ENCODE data around the gene ITPKC. TPM values are rescaled to one million over a fixed set of nuclear protein-coding genes. Genes with fewer than 3 reads are reported as not detected.

Gene ITPKC
- total RNA-seq, 2 donors from 2014 or later: 8.3 to 9.4 TPM

DNA sequence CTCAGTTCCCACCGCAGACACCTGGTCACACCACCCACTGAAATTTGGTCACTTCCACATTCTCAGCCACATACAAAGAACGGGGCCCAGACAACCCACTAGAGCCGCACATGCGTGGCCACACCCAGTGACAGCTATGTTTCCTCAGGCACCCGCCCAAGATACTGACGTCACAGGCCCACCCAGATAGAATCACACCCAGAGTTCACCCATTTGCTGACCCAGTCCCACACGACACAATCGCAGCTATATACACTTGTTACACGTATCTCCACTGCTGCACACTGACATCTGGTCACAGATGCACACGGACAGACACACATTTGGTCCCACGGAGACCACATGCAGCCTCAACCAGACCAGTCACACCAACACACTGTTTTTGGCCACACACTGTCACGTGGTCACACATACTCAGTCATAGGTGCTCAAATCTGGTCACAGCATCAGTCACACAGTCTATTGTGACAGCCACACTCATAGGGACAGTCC lies 29.3 kb upstream of the ITPKC start:
- DNase-seq (ENCODE audit: low spot score in 2 of 2): no peak
- no peaks in the 10 kb centered on the region for H3K9me3 Mint-ChIP-seq
- H3K27ac Mint-ChIP-seq: no peak overlapping the region
- peak in 1 of 2 donors; percentile 18 for ATAC-seq
- H3K36me3 Mint-ChIP-seq: peaks cover 0 to 10% of the 10 kb centered on the region in 2 donors

DNA sequence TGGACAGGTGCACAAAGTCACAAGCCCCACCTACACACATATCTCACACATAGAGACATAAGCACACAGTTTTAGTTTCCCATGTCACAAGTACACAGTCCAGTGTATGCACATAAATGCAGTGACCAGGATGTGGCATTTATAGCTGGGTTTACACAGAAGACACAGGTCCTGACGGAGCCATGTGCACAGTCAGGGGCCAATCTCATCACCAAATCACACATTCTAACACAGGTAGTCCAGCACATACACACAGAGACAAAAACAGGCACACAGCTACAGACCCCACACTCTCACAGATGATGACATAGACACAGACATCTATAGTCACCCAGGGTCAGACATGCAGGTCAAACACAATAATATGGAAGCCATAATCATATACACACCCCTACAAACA lies 28.6 kb upstream of the ITPKC start:
- Mint-ChIP-seq H3K9me3 (no peaks in the 10 kb centered on the region), H3K27ac (no peak overlapping the region), H3K36me3 (peaks cover 0 to 10% of the 10 kb centered on the region in 2 donors)
- ATAC-seq (no peak), DNase-seq (ENCODE audit: low spot score in 2 of 2) (no peak)

DNA sequence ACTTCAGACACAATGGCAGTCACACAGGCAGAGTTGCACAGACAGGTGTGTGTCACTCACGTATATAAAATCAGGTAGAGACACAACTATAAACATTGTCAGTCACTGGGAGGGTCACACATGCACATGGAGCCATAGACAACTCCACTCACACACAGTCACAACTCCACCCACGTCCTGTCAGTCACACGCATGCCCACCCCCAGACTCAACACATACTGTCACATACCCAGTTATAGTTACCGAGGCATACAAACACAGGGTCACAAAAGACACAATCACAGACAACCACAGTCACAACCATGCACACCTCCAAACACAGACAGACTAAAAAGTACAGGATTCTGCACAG lies 27.9 kb upstream of the ITPKC start:
- ATAC-seq (no peak), DNase-seq (ENCODE audit: low spot score in 2 of 2) (no peak)
- Mint-ChIP-seq H3K27ac (no peak overlapping the region), H3K9me3 (no peaks in the 10 kb centered on the region), H3K36me3 (peaks cover 0 to 10% of the 10 kb centered on the region in 2 donors)

DNA sequence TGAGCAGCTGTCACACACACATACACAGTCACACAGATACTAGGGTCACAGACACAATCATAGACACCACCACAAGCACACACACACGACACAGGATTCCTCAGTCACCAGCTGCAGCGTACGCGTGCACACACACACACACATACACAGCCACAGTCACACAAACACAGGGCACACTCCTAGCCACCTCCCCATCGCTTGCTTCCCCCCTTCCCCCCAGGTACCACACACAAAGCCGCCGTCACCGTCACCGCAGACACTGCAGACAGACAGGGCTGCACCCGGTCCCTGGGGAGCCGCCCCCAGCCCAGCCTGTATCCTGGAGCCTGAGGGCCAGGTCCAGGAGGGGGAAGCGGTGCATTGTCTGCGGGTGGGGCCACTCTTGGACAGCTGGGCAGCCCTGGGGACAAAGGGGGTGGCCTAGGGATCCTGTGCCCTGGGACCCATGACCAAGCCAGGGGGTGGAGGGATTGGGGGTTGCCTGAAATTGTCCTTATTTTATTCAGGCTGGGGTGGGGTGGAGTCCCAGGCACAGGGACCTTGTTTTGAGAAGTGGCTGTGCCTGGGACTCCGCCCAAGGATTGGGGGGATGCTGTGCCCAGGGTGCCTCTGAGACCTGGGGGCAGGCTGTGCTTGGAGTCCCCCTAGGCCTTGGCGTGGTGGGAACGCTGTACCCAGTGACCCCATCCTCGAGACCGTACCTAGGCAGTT lies 27.4 kb upstream of the ITPKC start:
- DNase-seq (ENCODE audit: low spot score in 2 of 2) (no peak), ATAC-seq (no peak)
- Mint-ChIP-seq H3K36me3 (peaks cover 0 to 10% of the 10 kb centered on the region in 2 donors), H3K9me3 (no peaks in the 10 kb centered on the region), H3K27ac (no peak overlapping the region)

DNA sequence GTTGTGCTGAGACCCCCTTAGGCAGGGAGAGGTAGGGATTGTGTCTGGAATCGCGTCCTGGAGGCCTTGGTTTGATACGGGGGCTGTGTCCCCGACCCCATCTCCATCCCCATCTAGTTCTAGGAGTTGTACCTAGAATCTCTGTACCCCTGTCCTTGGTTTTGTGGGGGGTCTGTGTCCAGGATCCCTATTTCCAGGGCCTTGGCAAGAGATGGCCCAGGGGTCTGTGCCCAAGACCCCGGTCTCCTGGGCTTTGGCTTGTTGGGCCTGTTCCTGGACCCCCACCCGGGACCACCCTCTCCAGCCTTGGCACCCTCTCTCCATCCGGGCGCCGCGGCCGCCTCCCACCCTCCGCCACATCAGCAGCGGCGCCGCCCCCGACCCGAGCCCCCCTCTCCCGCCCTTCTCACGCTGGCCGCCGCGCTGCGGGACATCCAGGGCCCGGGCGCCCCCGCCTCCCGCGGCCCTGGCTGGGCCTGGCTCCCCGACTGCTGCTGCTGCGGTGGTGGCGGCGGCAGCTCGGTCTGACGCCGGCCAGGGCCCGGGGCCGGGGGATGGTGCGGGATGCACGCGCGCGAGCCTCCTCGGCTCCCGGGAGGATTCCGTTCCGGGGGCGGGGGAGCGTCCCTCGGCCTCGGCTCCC lies 26.7 kb upstream of the ITPKC start, which contains the start of gene NUMBL:
TSS of gene NUMBL (minus strand) at position 602 of the 643 bp plus-strand sequence. CDS start at position 434, 168 bp downstream.
- H3K27ac Mint-ChIP-seq: peak within 1 kb of the TSS; percentile 90 to 97
- no peaks in the 10 kb centered on the region for H3K9me3 Mint-ChIP-seq
- peaks cover 0 to 7% of the 10 kb centered on the region in 2 donors for H3K36me3 Mint-ChIP-seq
- DNase-seq (ENCODE audit: low spot score in 2 of 2): no peak
- no peak for ATAC-seq

DNA sequence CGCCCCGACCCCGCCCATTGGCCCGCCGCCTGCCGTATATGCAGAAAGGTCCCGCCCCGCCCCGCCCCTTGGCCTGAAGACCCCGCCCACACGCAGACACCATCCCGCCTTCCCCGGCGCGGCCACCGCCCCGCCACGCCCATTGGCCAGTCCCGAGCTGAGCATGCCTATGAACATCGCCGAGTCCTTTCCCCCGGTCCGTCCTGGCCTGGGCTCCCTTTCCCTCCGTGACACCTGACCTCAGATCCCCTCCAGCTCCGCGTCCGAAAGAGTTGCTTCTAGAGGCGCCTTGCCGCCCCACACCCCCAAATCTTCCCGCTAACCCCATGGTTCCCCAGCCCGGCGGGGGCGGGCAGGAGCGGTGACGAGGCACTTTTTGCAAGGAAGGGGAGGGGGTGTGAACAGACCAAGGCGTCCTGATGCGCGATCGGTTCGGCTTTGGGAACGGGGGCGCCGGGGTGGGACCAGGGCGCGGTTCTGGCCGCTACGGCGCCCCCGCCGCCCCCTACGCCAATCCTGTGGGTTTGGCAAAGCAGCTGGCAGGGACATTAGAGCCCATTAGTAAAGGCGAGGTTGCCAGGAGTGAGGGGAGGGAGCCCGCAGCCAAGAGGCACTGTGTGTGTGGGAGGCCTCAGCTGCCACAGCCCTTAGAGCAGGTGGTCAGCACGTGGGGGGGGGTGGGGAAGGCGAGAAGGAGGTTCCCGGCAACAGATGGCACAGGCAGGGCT lies 26.1 kb upstream of the ITPKC start:
- peak; percentile 88 to 91 for DNase-seq (ENCODE audit: low spot score in 2 of 2)
- no peaks in the 10 kb centered on the region for H3K9me3 Mint-ChIP-seq
- ATAC-seq: peak; percentile 91
- H3K27ac Mint-ChIP-seq: peak overlapping the region; percentile 90 to 97
- peaks cover 0 to under 1% of the 10 kb centered on the region in 2 donors for H3K36me3 Mint-ChIP-seq

DNA sequence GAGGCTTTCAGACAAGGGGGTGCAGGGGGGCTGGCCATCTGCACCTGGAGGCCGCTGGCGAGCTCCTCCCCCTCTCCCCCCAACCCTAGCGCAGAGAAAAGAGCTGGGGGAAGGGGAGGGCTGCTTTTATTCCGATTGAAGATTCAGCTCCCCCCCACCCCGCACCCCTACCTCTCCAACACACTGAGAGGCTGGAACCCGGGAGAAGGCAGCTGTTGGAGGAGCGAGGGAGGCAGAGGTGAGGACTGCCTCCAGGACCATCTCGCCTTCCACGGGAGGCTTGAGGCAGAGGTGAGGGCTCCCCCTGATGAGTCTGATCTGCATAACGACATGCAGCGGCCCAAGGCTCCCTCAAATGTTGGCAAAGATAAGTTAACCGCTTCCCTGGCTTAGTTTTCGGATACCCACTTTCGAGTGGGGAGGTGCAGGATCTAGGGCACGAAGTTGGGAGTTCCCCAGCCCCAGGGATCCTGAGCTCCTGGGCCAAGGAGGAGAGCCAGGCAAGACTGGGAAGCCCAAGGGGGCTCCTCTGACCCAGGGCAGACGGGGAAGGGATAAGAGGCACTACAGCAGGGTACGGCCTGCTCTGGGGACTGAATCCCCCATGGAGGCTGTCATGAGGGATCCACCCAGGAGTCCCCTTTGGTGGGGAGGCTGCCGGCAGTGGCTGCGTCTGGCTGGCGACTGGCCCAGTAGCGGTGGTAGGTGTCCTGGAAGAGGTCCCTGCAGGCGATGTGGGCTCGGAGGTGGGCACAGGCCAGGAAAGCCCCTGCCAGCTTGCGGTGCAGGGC lies 25.3 kb upstream of the ITPKC start:
- DNase-seq (ENCODE audit: low spot score in 2 of 2) (no peak), ATAC-seq (no peak)
- H3K36me3 Mint-ChIP-seq: no peaks in the 10 kb centered on the region
- H3K27ac Mint-ChIP-seq: peak overlapping the region; percentile 16 to 90
- H3K9me3 Mint-ChIP-seq: no peaks in the 10 kb centered on the region

DNA sequence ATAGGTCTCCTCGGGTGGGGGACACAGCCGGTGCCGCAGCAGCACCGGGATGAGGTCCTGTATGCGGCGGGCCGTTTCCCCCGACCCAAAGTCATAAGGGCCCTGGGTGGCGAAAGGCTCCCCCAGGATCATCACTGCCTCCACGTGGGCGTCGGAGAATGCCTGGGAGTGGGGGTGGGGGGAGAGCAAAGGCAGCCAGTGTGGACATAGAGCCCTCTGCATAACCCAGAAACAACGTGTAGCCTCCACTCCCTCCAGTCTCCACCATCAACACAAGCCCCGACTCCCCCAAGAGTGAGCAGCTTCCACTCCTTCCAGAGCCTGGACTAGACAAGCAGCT lies 24.7 kb upstream of the ITPKC start:
- no peak for DNase-seq (ENCODE audit: low spot score in 2 of 2)
- ATAC-seq: no peak
- Mint-ChIP-seq H3K9me3 (no peaks in the 10 kb centered on the region), H3K27ac (peak overlapping the region in 1 of 2 donors; percentile 46), H3K36me3 (no peaks in the 10 kb centered on the region)

DNA sequence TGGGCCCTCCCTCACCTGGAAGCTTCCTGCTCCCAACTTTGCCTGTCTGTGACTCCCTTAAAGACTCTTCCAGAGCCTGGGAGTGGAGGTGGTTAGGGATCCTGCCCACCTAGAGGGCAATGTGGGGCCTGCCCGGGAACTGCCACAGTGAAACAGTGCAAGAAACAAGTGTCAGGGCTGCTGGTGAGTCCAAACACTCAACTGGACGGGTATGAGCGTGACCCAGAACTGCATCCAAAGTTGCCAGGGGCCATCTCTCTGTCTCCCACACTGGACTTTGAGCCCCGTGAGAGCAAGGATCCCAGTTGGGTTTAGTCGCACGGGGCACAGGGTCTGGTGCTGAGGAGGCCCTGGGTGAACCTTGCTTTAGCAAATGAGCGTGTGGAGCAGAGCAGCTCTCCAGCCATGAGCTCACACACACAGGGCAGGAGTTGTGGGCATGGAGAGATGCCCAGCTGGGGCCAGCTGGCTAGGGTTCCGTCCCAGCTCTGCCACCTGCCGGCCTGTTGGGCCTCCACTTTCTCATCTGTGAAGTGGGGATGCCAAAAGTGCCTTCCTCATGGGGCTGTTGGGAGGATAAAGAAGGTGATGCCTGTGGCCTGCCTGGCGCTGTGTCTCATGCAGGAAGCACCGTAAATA lies 23.6 kb upstream of the ITPKC start:
- DNase-seq (ENCODE audit: low spot score in 2 of 2) (no peak), ATAC-seq (no peak)
- peak overlapping the region in 1 of 2 donors; percentile 66 for H3K27ac Mint-ChIP-seq
- no peaks in the 10 kb centered on the region for H3K9me3 Mint-ChIP-seq
- H3K36me3 Mint-ChIP-seq: no peaks in the 10 kb centered on the region

DNA sequence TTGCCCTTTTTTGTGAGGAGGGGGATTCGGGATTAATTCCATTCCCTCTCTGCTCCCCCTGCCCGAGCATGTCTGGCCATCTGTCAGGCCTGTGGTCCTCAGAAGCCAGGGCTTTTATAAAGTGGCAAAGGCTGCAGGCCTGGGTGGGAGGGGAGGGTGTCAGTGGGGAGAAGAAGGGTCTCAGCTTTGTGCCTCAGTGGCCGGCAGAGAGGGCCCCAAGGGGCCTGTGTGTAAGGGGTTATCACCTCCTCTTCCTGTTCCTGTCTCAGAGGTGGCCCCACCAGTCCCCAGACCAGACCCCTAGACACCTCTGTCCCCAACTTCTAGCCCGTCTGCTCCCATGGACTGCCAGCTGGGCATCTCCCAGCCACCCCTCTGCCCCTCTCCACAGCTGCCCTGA lies 23.0 kb upstream of the ITPKC start:
- H3K36me3 Mint-ChIP-seq: no peaks in the 10 kb centered on the region
- H3K9me3 Mint-ChIP-seq: no peaks in the 10 kb centered on the region
- no peak for DNase-seq (ENCODE audit: low spot score in 2 of 2)
- no peak for ATAC-seq
- no peak overlapping the region for H3K27ac Mint-ChIP-seq

DNA sequence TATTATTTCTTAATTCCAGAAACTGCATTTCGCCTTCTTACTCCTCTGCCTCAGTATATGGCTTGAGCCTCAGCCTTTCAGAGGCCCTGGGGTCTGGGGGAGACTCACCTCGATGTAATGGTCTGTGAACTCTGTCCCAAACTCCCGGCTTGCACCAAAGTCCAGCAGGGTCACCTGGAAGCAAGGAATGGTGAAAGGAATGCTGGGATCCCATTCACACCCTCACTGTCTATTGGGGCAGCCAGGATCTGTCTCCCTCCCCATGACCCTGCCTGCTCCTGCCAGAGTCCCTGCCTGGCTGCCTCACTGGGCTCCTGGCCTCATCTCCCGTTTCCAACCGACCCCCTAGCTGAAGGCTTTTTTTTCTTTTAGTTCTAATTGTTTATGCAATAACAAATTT lies 21.0 kb upstream of the ITPKC start:
- DNase-seq (ENCODE audit: low spot score in 2 of 2): no peak
- ATAC-seq: no peak
- Mint-ChIP-seq H3K9me3 (no peaks in the 10 kb centered on the region), H3K36me3 (no peaks in the 10 kb centered on the region), H3K27ac (no peak overlapping the region)

DNA sequence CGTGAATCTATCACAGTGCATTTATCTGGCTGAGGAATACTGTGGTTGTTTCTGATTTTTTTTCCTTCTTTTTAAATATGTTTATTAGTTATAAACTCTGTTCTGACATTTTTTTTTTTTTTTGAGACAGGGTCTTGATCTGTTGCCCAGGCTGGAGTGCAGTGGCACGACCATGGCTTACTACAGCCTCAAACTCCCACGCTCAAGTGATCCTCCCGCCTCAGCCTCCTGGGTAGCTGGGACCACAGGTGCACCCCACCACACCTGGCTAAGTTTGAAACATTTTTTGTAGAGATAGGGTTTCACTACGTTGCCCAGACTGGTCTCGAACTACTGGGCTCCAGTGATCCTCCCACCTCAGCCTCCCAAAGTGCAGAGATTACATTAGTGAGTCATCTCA lies 19.9 kb upstream of the ITPKC start:
- ATAC-seq (no peak), DNase-seq (ENCODE audit: low spot score in 2 of 2) (no peak)
- no peaks in the 10 kb centered on the region for H3K36me3 Mint-ChIP-seq
- no peaks in the 10 kb centered on the region for H3K9me3 Mint-ChIP-seq
- no peak overlapping the region for H3K27ac Mint-ChIP-seq

DNA sequence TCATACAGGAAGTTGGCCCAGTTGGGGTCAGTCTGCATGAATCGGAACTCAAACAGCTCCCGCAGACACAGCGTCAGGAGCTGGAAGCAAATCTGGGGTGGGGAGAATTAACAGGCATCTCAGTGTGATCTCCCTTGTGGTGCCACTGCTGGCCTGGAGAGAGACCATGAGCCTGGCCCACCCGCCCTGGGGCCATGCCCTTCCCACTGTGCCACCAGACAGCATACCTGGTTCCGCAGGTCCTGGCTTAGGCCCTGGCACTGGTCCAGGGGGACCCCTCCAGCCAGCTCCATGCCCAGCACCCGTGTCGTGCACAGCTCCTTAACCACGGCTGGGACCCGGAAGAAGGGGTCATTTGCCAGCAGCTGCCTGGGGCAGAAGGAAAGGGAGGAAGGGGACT lies 16.8 kb upstream of the ITPKC start:
- Mint-ChIP-seq H3K9me3 (no peaks in the 10 kb centered on the region), H3K36me3 (peaks cover 5 to 7% of the 10 kb centered on the region in 2 donors), H3K27ac (no peak overlapping the region)
- no peak for DNase-seq (ENCODE audit: low spot score in 2 of 2)
- no peak for ATAC-seq

DNA sequence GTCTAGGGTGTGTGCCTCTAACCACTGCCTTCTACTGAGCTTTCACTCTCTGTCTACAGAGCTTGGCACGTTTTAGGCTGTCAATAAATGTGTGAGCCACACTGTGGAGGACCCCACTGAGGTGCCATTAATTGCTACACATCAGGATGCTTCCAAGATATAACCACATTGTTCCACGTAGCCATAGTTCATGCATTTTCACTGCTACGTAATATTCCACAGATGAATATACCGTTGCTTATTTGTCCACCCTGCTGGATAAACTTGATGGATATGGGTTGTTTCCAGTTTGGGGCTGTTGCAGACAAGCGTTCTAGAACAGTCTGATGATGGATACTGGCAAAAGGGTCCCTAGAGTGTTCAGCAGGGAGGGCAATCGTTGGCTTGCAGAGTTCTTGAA lies 15.2 kb upstream of the ITPKC start:
- no peak overlapping the region for H3K27ac Mint-ChIP-seq
- no peaks in the 10 kb centered on the region for H3K9me3 Mint-ChIP-seq
- H3K36me3 Mint-ChIP-seq: peaks cover 6 to 7% of the 10 kb centered on the region in 2 donors
- DNase-seq (ENCODE audit: low spot score in 2 of 2): no peak
- ATAC-seq: no peak

DNA sequence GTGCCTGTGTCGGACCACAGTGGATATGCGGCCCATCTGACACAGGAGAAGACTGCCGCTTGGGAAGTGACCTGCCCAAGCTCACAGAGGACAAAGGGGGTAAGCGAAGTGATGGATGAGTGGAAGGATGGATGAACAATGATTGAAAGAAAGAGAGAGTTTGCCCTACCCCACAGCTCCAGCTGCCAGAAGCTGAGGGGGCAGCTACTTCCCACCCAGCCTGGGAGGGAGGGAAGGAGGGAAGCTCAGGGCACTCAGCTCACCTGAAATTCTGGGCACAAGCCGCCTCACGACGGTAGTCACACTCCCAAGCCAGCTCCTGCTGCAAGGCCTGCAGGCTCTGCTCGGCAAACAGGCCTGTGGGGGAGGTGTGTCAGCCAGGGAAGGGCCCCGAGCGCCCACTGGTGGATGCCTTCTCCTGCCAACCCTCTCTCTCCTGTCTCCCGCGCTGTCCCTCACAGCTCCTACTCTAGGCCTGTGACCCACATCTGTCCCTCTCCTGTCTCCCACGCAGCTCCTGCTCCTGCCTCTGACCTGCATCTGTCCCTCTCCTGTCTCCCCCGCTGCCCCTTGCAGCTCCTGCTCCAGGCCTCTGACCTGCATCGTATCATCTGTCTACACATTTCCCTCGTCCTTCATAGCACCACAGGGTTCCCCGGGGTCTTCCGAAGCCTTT lies 14.4 kb upstream of the ITPKC start:
- ATAC-seq: no peak
- Mint-ChIP-seq H3K27ac (no peak overlapping the region), H3K36me3 (peaks cover 6 to 7% of the 10 kb centered on the region in 2 donors), H3K9me3 (no peaks in the 10 kb centered on the region)
- DNase-seq (ENCODE audit: low spot score in 2 of 2): no peak
